Glutamatergic neuron (in vitro differentiated cells): ENCODE measurements around the gene CNEP1R1. TPM values are rescaled to one million over a fixed set of nuclear protein-coding genes. Genes with fewer than 3 reads are reported as not detected.

ENCODE experiments used
- DNase-seq: peaks from one replicate; pipeline ENCODE4 v3.0.0; 2022
- H3K27ac Mint-ChIP-seq: one replicate; pipeline ENCODE4 v1.8.0; 2020; ENCODE audit warnings: mild to moderate bottlenecking, mixed read lengths, inconsistent platforms; ENCODE audit not compliant: unreplicated experiment
- H3K27me3 Mint-ChIP-seq: one replicate; pipeline ENCODE4 v1.8.0; 2020; ENCODE audit warnings: mild to moderate bottlenecking, moderate library complexity, mixed read lengths, inconsistent platforms; ENCODE audit not compliant: unreplicated experiment
- H3K36me3 Mint-ChIP-seq: one replicate; pipeline ENCODE4 v1.8.0; 2020; ENCODE audit warnings: mild to moderate bottlenecking, mixed read lengths, inconsistent platforms; ENCODE audit not compliant: unreplicated experiment
- H3K4me1 Mint-ChIP-seq: one replicate; pipeline ENCODE4 v1.8.0; 2020; ENCODE audit warnings: mild to moderate bottlenecking, low read depth, mixed read lengths, inconsistent platforms; ENCODE audit not compliant: unreplicated experiment
- H3K4me3 Mint-ChIP-seq: one replicate; pipeline ENCODE4 v1.8.0; 2020; ENCODE audit warnings: mild to moderate bottlenecking, mixed read lengths, inconsistent platforms; ENCODE audit not compliant: unreplicated experiment
- H3K9me3 Mint-ChIP-seq: one replicate; pipeline ENCODE4 v1.8.0; 2020; ENCODE audit warnings: mild to moderate bottlenecking, moderate library complexity, mixed read lengths, inconsistent platforms; ENCODE audit not compliant: unreplicated experiment
- CTCF ChIP-seq: fragments of 200-600 bp; sonication (generic); IDR thresholded peaks from one replicate; pipeline ENCODE4 v1.5.0; 2021; ENCODE audit not compliant: partially characterized antibody, unreplicated experiment
- total RNA-seq: library from RNA; stranded (reverse); fragmentation: NEBNext Ultra II Directional; extraction: Animal tissue kit (Norgen Biotek cat#: 25700); gene quantifications from one replicate; pipeline ENCODE4 v1.2.1, GENCODE V29; 2021; ENCODE audit not compliant: unreplicated experiment

The CNEP1R1 gene
- total RNA-seq, 1 donor from 2014 or later, result 15.0 TPM

DNA sequence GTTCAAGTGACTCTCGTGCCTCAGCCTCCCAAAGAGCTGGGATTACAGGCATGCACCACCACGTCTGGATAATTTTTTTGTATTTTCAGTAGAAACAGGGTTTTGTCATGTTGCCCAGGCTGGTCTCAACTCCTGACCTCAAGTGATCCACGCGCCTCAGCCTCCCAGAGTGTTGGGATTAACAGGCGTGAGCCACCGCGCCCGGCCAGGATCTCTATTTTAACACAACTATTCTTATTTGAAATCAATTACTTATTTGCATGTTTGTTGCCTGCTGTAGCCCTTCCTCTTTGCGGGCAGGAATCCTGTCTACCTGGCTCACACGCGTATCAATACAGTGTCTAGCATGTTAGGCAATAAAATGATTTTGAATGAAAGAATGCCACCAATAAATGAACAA, 818 bp upstream of the CNEP1R1 start:
- no peak for TF ChIP-seq CTCF
- no peak overlapping the region for H3K27ac Mint-ChIP-seq
- peaks cover 2% of the 10 kb centered on the region for H3K9me3 Mint-ChIP-seq
- H3K4me1 Mint-ChIP-seq, result peaks cover 9% of the 10 kb centered on the region
- H3K36me3 Mint-ChIP-seq, result no peaks in the 10 kb centered on the region
- no peak for DNase-seq
- H3K4me3 Mint-ChIP-seq, result peak overlapping the region; percentile 88
- H3K27me3 Mint-ChIP-seq, result no peaks in the 10 kb centered on the region

- H3K27me3 Mint-ChIP-seq, result no peaks in the 10 kb centered on the region
- DNase-seq, result no peak
- no peak overlapping the region for H3K27ac Mint-ChIP-seq
- TF ChIP-seq CTCF, result no peak
- H3K4me1 Mint-ChIP-seq, result peaks cover 9% of the 10 kb centered on the region
- no peaks in the 10 kb centered on the region for H3K36me3 Mint-ChIP-seq
- H3K9me3 Mint-ChIP-seq, result peaks cover 2% of the 10 kb centered on the region
- peak overlapping the region; percentile 93 for H3K4me3 Mint-ChIP-seq
Observed at GRCh38 chr16:50025537-50025931, 509 bp downstream of the CNEP1R1 start.

DNA sequence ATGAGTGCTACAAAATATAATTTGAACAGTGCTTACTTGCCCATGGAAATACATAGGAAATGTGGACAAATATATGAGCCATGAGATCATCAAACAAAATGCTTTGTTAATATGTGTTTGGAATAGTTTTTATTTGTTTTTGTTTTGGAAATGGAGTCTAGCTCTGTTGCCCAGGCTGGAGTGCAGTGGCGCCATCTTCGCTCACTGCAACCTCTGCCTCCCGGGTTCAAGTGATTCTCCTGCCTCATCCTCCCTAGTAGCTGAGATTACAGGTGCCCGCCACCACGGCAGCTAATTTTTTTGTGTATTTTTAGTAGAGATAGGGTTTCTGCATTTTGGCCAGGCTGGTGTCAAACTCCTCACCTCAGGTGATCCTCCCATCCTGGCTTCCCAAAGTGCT, 2.8 kb downstream of the CNEP1R1 start:
- H3K36me3 Mint-ChIP-seq, result no peaks in the 10 kb centered on the region
- H3K27me3 Mint-ChIP-seq, result peaks cover 2% of the 10 kb centered on the region
- no peak for DNase-seq
- TF ChIP-seq CTCF, result no peak
- H3K4me1 Mint-ChIP-seq, result peaks cover 7% of the 10 kb centered on the region
- H3K27ac Mint-ChIP-seq, result no peak overlapping the region
- H3K4me3 Mint-ChIP-seq, result no peak overlapping the region
- H3K9me3 Mint-ChIP-seq, result peaks cover 2% of the 10 kb centered on the region

GRCh38 chr16:50035468-50035992, 10.5 kb downstream of the CNEP1R1 start:
- no peaks in the 10 kb centered on the region for H3K4me1 Mint-ChIP-seq
- no peak overlapping the region for H3K27ac Mint-ChIP-seq
- peaks cover 4% of the 10 kb centered on the region for H3K27me3 Mint-ChIP-seq
- no peak for TF ChIP-seq CTCF
- H3K9me3 Mint-ChIP-seq, result peaks cover 1% of the 10 kb centered on the region
- no peaks in the 10 kb centered on the region for H3K36me3 Mint-ChIP-seq
- no peak overlapping the region for H3K4me3 Mint-ChIP-seq
- DNase-seq, result no peak

GRCh38 chr16:50036426-50036825, 11.4 kb downstream of the CNEP1R1 start:
- peaks cover 4% of the 10 kb centered on the region for H3K27me3 Mint-ChIP-seq
- H3K4me1 Mint-ChIP-seq, result no peaks in the 10 kb centered on the region
- DNase-seq, result no peak
- no peak overlapping the region for H3K4me3 Mint-ChIP-seq
- no peak for TF ChIP-seq CTCF
- no peaks in the 10 kb centered on the region for H3K36me3 Mint-ChIP-seq
- H3K9me3 Mint-ChIP-seq, result peaks cover 1% of the 10 kb centered on the region
- H3K27ac Mint-ChIP-seq, result no peak overlapping the region
